Activated naive CD8-positive, alpha-beta T cell treated with anti-CD3 and anti-CD28 coated beads for 36 hours (primary cell): Measurements from ENCODE around the gene SPEG. TPM values are rescaled to one million over a fixed set of nuclear protein-coding genes. Genes with fewer than 3 reads are reported as not detected.

ENCODE experiments used
- DNase-seq: peaks from one replicate; pipeline ENCODE4 v3.0.0; 2021
- H3K27ac Mint-ChIP-seq: one replicate; pipeline ENCODE4 v1.8.0; 2022; ENCODE audit warnings: mild to moderate bottlenecking, moderate library complexity, mixed read lengths
- H3K27me3 Mint-ChIP-seq: one replicate; pipeline ENCODE4 v1.8.0; 2022; ENCODE audit warnings: mild to moderate bottlenecking, mixed read lengths
- H3K36me3 Mint-ChIP-seq: one replicate; pipeline ENCODE4 v1.8.0; 2021; ENCODE audit warnings: mild to moderate bottlenecking, mixed read lengths
- H3K4me1 Mint-ChIP-seq: one replicate; pipeline ENCODE4 v1.8.0; 2021; ENCODE audit warnings: mixed read lengths
- H3K4me3 Mint-ChIP-seq: one replicate; pipeline ENCODE4 v1.8.0; 2022; ENCODE audit warnings: mild to moderate bottlenecking, moderate library complexity, mixed read lengths
- H3K9me3 Mint-ChIP-seq: one replicate; pipeline ENCODE4 v1.8.0; 2022; ENCODE audit warnings: mixed read lengths
- total RNA-seq, 2 experiments: library from RNA; stranded (reverse); gene quantifications; one replicate each; pipeline ENCODE4 v1.2.3, GENCODE V29; 2021

SPEG gene
- total RNA-seq, 2 experiments from 2014 or later, result 1.5 to 1.6 TPM

- Mint-ChIP-seq H3K36me3 (peaks cover 13% of the 10 kb centered on the region), H3K27ac (peak overlapping the region; percentile 79), H3K9me3 (no peaks in the 10 kb centered on the region), H3K4me1 (peaks cover 19% of the 10 kb centered on the region), H3K27me3 (peaks cover 15% of the 10 kb centered on the region), H3K4me3 (peak overlapping the region; percentile 92)
- no peak for DNase-seq
Measured at GRCh38 chr2:219542931-219543595, 108.4 kb downstream of the SPEG start.

GRCh38 chr2:219543596-219544358 is 109.1 kb downstream of the SPEG start, which contains the start of the genes CHPF and TMEM198:
Gene CHPF, minus strand, starts transcription at chr2:219543809. Its CDS starts 271 bp downstream, at chr2:219543538.
Gene TMEM198, plus strand, starts transcription at chr2:219544028. Its CDS starts 700 bp downstream, at chr2:219544728.
- Mint-ChIP-seq H3K9me3 (no peaks in the 10 kb centered on the region), H3K27me3 (peaks cover 16% of the 10 kb centered on the region), H3K36me3 (peaks cover 9% of the 10 kb centered on the region), H3K4me1 (peaks cover 19% of the 10 kb centered on the region), H3K27ac (peak within 1 kb of the TSS; percentile 79), H3K4me3 (peak within 1 kb of the TSS; percentile 92)
- DNase-seq, result peak; percentile 95

GRCh38 chr2:219544567-219544966 is 109.9 kb downstream of the SPEG start:
- Mint-ChIP-seq H3K9me3 (no peaks in the 10 kb centered on the region), H3K27ac (peak overlapping the region; percentile 31), H3K4me1 (peaks cover 19% of the 10 kb centered on the region), H3K27me3 (peaks cover 23% of the 10 kb centered on the region), H3K4me3 (peak overlapping the region; percentile 75), H3K36me3 (peaks cover 9% of the 10 kb centered on the region)
- no peak for DNase-seq

GRCh38 chr2:219545295-219545942 is 110.8 kb downstream of the SPEG start:
- Mint-ChIP-seq H3K4me3 (no peak overlapping the region), H3K27ac (no peak overlapping the region), H3K4me1 (peaks cover 19% of the 10 kb centered on the region), H3K27me3 (peaks cover 24% of the 10 kb centered on the region), H3K36me3 (peaks cover 6% of the 10 kb centered on the region), H3K9me3 (no peaks in the 10 kb centered on the region)
- no peak for DNase-seq

- Mint-ChIP-seq H3K27me3 (peaks cover 29% of the 10 kb centered on the region), H3K4me3 (no peak overlapping the region), H3K27ac (no peak overlapping the region), H3K36me3 (peaks cover 4% of the 10 kb centered on the region), H3K9me3 (no peaks in the 10 kb centered on the region), H3K4me1 (peaks cover 19% of the 10 kb centered on the region)
- no peak for DNase-seq
Measured at GRCh38 chr2:219545943-219546352, 111.3 kb downstream of the SPEG start.

GRCh38 chr2:219547621-219548020 is 113.0 kb downstream of the SPEG start:
- no peaks in the 10 kb centered on the region for H3K36me3 Mint-ChIP-seq
- no peaks in the 10 kb centered on the region for H3K9me3 Mint-ChIP-seq
- no peak overlapping the region for H3K27ac Mint-ChIP-seq
- peaks cover 40% of the 10 kb centered on the region for H3K27me3 Mint-ChIP-seq
- peaks cover 12% of the 10 kb centered on the region for H3K4me1 Mint-ChIP-seq
- no peak for DNase-seq
- no peak overlapping the region for H3K4me3 Mint-ChIP-seq

Other genes with a start within 250 kb of the SPEG start
- 10 to 100 TPM; 22.8 to 27.2 TPM for gene ZFAND2B, start 228.1 kb upstream of the SPEG start, total RNA-seq
- 10 to 100 TPM; 20.4 to 21.3 TPM for gene ABCB6, start 215.9 kb upstream of the SPEG start, total RNA-seq
- gene ATG9A, start 205.2 kb upstream of the SPEG start, total RNA-seq, result 10 to 100 TPM; 47.1 to 55.0 TPM
- gene ANKZF1, start 205.0 kb upstream of the SPEG start, total RNA-seq, result 100 to 1,000 TPM; 102 to 114 TPM
- 1 to 10 TPM; 1.6 to 3.0 TPM for gene GLB1L, start 189.4 kb upstream of the SPEG start, total RNA-seq
- gene STK16, start 189.4 kb upstream of the SPEG start, total RNA-seq, result 10 to 100 TPM; 27.8 to 30.7 TPM
- gene TUBA4B, start 181.6 kb upstream of the SPEG start, total RNA-seq, result not detected
- gene TUBA4A, start 180.9 kb upstream of the SPEG start, total RNA-seq, result 100 to 1,000 TPM; 208 to 212 TPM
- gene DNAJB2, start 155.5 kb upstream of the SPEG start, total RNA-seq, result 10 to 100 TPM; 43.8 to 47.5 TPM
- gene PTPRN, start 125.4 kb upstream of the SPEG start, total RNA-seq, result 1 to 10 TPM; 1.7 to 2.5 TPM
- not detected for gene RESP18, start 102.1 kb upstream of the SPEG start, total RNA-seq
- gene DNPEP, start 46.9 kb upstream of the SPEG start, total RNA-seq, result 100 to 1,000 TPM; 122 to 123 TPM
- under 1 TPM; 0.26 to 0.39 TPM for gene DES, start 16.5 kb upstream of the SPEG start, total RNA-seq
- gene GMPPA, start 64.0 kb downstream of the SPEG start, total RNA-seq, result 10 to 100 TPM; 29.1 to 31.5 TPM
- gene ASIC4, start 79.6 kb downstream of the SPEG start, total RNA-seq, result not detected
- 10 to 100 TPM; 21.9 to 23.9 TPM for gene CHPF, start 109.0 kb downstream of the SPEG start, total RNA-seq
- gene TMEM198, start 109.2 kb downstream of the SPEG start, total RNA-seq, result 1 to 10 TPM; 3.5 to 4.2 TPM
- gene OBSL1, start 136.7 kb downstream of the SPEG start, total RNA-seq, result 1 to 10 TPM; 1.7 to 2.0 TPM
- not detected for gene INHA, start 137.5 kb downstream of the SPEG start, total RNA-seq
- 10 to 100 TPM; 24.5 to 25.3 TPM for gene STK11IP, start 163.0 kb downstream of the SPEG start, total RNA-seq
- gene SLC4A3, start 192.8 kb downstream of the SPEG start, total RNA-seq, result under 1 TPM in 1 of 2 experiments, not detected in 1; 0.10 TPM